NCI-H1105 (cell line): ENCODE measurements around the gene IL12RB2.

Experiments
- DNase-seq: peaks from one replicate; lab custom pipeline; 2025; lab: John Stamatoyannopoulos, UW

Gene IL12RB2

DNA sequence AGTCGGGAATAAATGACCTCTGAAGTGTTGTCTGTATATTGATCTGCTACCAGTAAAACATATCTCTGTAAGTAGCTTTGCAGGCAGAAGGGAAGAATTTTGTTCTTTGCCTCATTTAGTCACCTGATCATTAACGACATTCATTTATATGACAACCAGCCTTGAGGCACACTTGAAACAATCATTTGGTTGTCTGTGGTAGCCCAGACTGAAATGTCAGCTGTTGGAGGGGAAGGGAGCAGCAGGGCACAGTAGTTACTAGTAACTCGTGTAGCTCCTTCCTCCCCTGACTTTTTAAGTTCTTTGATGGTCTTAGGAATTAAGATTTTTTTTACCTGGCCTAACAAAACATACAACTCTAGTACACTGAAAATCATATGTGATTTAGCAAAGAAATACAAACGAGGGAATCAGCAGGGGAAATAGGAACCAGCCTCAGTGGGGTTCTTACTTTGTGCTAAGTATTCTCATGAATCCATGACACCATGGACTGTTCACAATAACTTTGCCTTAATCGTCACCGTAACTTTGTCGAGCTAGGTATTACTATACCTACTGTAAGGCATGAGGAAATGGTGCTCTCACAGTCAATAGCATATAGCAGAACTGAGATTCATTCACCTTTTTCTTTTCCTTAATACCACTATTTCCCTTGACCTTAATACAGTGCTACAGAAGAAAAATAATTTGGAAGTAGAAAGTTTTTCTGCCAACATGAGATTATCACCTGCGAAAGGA, 6.4 kb downstream of the IL12RB2 start:
- no peak for DNase-seq

DNA sequence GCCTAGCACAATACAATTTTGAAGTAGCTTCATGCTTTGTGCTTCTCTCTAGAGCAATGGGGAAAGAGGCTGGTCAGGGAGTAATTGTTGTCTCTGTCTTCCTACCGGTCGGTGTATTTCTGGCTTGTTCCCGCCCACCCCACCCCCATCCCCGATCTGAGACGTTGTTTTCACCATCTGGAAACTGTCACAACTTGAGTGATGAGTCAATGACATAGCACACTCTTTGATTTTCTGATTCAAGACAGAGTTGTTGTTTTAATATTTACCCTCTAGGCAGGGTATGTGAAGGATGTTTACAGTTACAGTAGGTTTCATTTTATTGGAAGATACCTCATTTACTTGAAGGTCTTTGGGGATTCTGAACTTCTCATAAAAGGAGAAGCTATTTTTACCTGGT, 7.0 kb downstream of the IL12RB2 start:
- no peak for DNase-seq

DNA sequence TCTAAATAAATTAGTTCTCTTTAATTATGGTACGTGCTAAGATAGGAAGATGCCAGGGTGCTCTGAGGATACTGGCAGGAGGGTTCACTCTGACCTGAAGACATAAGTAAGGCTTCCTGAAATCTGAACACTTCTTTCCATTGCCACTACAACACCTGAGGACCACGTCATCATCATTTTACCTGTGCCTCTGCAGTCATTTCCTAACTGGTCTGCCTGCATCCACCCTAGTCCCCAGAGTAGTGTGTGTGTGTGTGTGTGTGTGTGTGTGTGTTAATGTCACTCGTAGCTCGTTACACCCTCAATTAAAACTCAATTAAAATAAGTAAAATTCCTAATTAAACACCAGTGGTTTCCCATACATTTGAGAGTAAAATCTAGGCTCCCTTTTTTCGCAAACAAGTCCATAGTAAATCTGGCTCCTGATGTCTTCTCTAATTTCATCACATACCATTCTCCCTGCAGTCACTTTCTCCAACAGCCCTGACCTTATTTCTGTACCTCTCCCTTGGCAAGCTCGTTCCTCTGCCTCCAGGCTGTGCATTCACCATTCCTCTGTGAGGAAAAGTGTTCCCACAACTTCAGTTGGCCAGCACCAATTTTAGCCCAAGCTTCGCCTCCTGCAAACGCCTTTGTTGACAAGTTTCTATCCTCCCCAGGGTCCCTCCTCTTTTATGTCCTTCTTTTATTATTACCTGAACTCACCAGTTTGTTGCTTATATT, 8.7 kb downstream of the IL12RB2 start:
- DNase-seq = no peak

DNA sequence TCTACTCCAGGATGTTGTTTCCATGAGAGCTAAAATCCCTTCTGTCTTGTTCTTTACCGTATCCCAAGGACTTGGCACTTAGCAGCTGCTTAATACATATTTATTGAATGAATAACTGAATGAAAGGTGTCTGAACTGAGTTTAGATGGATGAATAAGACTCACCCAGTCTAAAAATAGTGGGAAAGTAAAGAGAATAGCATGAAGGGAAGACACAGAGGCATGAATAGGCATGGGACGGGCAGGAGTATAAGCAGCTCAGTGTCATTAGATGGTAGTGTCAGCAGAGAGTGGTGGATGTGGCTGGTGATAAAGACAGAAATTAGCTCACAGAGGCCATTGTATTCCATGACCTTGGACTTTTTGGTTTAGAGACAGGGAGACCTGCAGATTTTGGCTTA, 9.2 kb downstream of the IL12RB2 start:
- DNase-seq = no peak

- DNase-seq = no peak
Observed at GRCh38 chr1:67317803-67318202, 10.1 kb downstream of the IL12RB2 start.

GRCh38 chr1:67322442-67322841, 14.8 kb downstream of the IL12RB2 start:
- no peak for DNase-seq

- no peak for DNase-seq
Observed at GRCh38 chr1:67323087-67323486, 15.4 kb downstream of the IL12RB2 start.

DNA sequence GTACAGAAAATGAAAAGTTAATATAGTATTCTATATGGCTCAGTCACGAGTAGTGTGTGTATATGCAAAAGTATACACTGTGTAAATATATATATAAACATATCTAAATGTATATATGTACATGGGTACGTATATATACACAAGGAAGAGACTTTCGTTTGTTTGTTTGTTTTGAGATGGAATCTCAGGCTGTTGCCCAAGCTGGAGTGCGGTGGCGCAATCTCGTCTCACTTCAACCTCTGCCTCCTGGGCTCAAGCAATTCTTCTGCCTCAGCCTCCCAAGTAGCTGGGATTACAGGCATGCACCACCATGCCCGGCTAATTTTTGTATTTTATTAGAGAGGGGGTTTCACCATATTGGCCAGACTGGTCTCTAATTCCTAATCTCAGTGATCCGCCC, 16.4 kb downstream of the IL12RB2 start:
- no peak for DNase-seq

DNA sequence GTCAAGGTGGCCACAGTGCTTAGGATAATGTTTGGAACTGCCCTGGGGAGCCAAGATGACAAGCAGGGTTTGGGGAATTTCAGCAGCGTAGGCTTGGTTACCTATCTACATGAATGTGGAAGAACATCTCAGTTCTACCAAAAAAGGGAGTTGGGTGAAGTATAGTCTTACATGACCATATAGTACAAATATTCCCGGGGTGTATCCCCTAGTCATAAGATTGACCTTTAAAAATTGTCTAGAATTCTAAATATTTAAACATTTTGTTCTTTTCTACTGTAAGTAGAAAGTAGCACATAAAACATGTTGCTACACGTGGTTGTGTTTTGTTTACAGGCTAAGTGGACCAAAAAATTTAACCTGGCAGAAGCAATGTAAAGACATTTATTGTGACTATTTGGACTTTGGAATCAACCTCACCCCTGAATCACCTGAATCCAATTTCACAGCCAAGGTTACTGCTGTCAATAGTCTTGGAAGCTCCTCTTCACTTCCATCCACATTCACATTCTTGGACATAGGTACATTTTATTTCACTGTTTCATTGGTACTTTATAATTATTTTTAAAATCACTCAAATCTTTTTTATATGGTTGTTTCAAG, 20.3 kb downstream of the IL12RB2 start:
- DNase-seq = no peak

DNA sequence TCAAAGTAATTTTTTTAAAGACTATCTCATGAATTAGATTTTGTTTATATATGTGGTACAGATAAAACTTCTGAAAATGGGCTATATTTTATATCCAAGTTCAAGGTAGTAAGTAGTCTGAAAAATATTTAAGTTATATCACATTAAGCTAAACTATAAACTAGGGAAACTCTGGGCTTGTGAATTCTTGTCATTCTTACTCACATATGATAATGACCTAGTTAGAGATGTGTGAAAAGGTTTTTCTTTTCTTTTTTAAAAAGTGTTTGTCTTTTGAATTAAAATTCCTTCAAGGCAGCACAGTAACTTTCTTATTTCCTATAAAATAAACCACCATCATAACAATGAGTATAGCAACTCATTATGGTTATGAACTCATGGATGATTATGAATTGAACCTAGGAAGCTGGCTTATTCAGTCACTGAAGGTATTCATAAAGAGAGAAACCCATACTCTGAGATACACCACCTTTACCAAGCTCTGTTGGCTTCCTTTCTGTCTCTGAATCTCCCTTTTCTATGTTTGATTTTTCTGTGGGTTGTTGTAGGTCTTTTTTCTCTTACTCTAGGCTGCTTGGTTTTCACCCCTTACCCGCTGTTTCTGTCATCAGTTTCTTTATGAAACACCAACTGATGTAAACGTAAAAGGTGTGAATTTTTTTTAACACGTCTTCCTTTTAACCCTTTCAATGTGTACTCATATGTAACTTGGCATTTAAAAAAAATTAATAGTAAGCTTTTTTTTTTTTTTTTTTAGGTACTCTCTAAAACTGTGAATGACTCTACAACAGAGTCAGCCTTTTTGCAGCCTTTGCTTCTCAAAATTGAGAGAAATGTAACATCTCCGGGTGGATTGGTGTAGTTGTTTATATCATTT, 25.2 kb downstream of the IL12RB2 start:
- DNase-seq = no peak

DNA sequence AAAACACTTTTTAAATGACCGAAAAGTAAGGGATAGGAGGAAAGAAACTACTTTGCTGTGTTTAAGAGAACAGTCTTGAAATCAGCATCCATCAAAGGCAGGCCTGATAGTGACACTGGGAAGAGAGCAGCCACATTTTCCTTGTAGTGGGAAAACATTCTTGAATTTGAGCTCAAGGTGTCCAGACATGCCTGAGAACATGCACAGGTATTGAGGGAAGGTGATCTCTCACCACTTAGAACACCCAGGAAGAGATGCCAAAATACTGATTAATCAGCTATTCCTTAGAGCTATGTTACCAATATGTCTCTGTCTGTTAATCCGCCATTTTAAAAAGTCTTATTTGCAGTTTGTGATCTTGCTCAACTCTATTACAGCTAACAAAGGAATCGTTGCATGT, 25.9 kb downstream of the IL12RB2 start:
- no peak for DNase-seq

- DNase-seq = no peak
Observed at GRCh38 chr1:67335411-67335810, 27.7 kb downstream of the IL12RB2 start.

DNA sequence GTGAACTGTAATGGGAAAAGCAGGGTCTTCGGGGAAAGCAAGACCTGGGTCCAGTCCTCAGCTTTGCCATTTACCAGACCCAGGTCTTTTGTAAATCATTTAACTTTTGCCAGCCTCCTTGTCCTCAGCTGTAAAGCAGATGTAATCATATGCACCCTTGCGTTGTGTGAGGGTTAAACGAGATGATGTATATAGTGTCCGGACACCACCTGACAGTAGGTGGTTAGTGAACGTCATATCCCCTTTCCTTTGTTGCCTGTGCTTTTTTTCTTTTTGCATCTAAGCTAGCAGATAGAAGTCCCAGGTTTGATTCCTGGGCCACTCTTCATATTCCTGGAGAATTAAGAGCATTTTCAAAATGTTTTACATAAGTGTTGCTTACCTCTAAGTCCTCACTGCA, 28.5 kb downstream of the IL12RB2 start:
- DNase-seq = no peak

DNA sequence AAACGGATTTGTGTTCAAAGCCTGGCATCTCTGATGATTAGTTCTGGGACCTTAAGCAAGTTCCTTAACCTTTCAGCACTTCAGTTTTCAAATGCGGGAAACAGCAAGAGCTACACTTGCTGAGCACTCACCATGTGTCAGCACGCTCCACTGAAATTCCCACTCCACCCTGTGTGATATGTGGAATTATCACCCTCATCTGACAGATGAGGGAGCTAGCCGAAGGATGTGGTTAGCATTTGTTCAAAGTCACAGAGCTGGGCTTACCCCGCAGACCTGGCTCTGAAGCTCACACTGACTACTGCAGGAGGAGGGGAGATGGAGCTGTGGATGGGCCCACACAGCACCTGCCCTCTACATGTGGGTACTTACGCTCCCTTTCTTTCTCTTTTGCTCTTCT, 29.1 kb downstream of the IL12RB2 start:
- no peak for DNase-seq

GRCh38 chr1:67338642-67339041, 31.0 kb downstream of the IL12RB2 start:
- DNase-seq = no peak

GRCh38 chr1:67339623-67340343, 32.1 kb downstream of the IL12RB2 start:
- DNase-seq = no peak

DNA sequence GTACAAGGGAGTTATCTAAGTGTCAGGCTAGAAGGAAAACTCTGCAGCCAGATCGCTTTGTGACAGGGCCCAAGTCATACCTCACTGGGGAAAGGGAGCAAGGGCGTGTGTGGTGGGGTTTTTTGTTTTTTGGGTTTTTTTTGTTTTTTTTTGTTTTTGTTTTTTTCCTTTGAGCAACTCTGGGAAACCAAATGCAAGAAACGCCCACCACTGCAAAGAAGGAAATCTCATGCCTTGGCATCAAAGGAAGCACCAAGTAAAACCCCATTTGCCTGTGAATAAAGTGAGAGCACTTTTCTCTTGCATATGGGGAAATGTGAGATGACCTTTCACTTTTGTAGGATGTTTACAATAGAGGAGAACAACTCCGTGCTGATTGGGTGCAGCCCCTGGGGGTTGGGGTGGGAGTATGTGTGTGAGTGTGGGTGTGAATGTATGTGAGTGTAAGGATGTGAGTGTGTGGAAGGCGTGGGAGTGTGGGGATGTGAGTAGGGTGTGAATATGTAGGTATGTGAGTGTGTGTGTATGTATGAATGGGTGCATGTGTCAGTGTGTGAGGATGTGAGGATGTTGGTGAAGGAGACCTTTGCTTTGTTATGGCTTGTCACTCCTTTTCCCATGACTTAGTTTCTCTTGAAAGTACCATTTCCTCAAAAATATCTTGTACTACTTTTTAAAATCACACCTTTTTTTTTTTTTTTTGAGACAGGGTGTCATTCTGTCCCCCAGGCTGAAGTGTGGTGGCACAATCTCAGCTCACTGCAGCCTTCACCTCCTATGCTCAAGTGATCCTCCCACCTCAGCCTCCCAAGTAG, 34.6 kb downstream of the IL12RB2 start:
- DNase-seq = no peak

DNA sequence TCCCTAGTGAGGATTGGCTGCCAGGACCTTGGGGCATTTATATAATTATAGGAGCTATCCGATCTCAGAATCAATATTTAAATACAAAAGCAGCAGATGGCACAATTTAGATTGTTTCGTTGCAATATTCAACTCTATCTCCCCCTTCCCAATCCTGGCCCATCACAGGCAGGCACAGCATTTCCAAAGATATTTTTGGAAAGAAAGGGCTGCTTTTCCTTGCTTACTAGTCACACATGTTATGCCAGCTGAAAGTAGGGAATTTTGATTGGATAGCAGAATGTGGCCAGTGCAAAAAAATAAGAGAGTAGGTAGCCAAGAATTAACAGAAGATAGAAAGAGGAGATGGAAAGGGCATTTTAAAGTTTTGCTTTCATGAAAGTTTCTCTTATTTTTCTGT, 37.9 kb downstream of the IL12RB2 start:
- no peak for DNase-seq

- DNase-seq = no peak
Observed at GRCh38 chr1:67346982-67347381, 39.3 kb downstream of the IL12RB2 start.

DNA sequence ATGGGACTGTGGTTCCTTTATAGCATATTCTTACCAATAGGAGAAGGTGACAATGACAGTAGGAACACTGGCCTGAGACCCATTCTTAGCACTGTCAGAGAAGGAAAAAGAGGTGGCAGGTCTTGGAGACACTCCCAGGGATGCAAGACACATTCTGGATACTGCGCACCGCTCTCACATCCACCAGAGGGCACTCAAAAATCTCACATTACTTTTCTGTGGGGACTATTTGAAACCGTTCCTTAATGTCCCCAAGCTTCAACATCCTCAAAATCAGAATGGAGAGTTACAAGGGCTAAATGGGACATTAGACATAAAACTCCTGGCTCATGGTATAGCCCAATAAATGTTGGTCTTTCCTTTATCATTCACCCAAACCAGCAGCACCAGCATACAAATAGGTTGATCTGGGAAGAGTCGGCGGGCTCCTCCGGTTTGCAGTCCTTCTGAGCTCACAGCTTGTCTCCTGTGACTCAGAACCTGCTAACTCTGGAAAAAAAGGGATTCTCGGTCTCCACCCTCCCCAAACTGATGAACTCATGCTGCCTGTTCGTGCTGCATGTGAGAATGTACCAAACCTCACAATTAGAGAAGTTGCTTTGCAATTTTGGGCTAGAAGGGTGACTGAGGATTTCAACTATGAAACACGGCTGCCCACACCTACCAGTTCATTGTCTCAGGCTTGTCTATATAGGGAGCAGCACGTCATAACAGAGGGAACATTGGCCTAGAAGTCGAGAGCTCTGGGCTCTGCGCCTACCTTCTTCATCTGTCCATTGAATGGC, 40.2 kb downstream of the IL12RB2 start:
- DNase-seq = peak; percentile 70
